Stimulated activated CD8-positive, alpha-beta memory T cell treated with anti-CD3 and anti-CD28 coated beads, Interleukin-15, amount 100 ng/mL, for 48 hours (primary cell): ENCODE measurements around the gene CCDC85C.

Experiments
- DNase-seq, 2 donors: peaks; one replicate each; pipeline ENCODE4 v3.0.0-alpha.2; 2020; ENCODE audit warnings: low read depth in 2 of 2

The CCDC85C gene

GRCh38 chr14:99589651-99590530, 14.1 kb downstream of the CCDC85C start:
- DNase-seq, result no peak

- DNase-seq, result no peak
These were observed 15.0 kb downstream of the CCDC85C start for GRCh38 chr14:99589031-99589441.

GRCh38 chr14:99587460-99588278, 16.3 kb downstream of the CCDC85C start:
- DNase-seq, result no peak

- no peak for DNase-seq
These were observed 17.1 kb downstream of the CCDC85C start for GRCh38 chr14:99586761-99587459.

- DNase-seq, result no peak
These were observed 17.8 kb downstream of the CCDC85C start for GRCh38 chr14:99586054-99586760.

- DNase-seq, result no peak
These were observed 19.2 kb downstream of the CCDC85C start for GRCh38 chr14:99584823-99585222.

- DNase-seq, result no peak
These were observed 22.1 kb downstream of the CCDC85C start for GRCh38 chr14:99581938-99582337.

GRCh38 chr14:99581374-99581773, 22.6 kb downstream of the CCDC85C start:
- no peak for DNase-seq

GRCh38 chr14:99579903-99580571, 24.0 kb downstream of the CCDC85C start:
- no peak for DNase-seq

GRCh38 chr14:99579120-99579836, 24.7 kb downstream of the CCDC85C start:
- no peak for DNase-seq

GRCh38 chr14:99578541-99579101, 25.4 kb downstream of the CCDC85C start:
- no peak for DNase-seq

GRCh38 chr14:99576761-99577705, 27.0 kb downstream of the CCDC85C start:
- no peak for DNase-seq

- no peak for DNase-seq
These were observed 27.7 kb downstream of the CCDC85C start for GRCh38 chr14:99576304-99576703.

- DNase-seq, result peak in 1 of 2 donors; percentile 5
These were observed 28.7 kb downstream of the CCDC85C start for GRCh38 chr14:99575043-99576023.

GRCh38 chr14:99574099-99574880, 29.7 kb downstream of the CCDC85C start:
- no peak for DNase-seq

- DNase-seq, result no peak
These were observed 30.4 kb downstream of the CCDC85C start for GRCh38 chr14:99573436-99574098.
